ENCODE measurements around the gene BIK.
A peak's percentile ranks its signal among the peaks of the same experiment; 100 is the strongest.

The BIK gene

GRCh38 chr22:43106302-43106701, 4.2 kb upstream of the BIK start:
- DNase-seq: no peak

GRCh38 chr22:43109511-43109910, 1.0 kb upstream of the BIK start:
- no peak for DNase-seq

GRCh38 chr22:43109921-43110443, 568 bp upstream of the BIK start:
- no peak for DNase-seq

- peak; percentile 46 to 59 for DNase-seq
These were observed 525 bp downstream of the BIK start for GRCh38 chr22:43110927-43111623.

DNA sequence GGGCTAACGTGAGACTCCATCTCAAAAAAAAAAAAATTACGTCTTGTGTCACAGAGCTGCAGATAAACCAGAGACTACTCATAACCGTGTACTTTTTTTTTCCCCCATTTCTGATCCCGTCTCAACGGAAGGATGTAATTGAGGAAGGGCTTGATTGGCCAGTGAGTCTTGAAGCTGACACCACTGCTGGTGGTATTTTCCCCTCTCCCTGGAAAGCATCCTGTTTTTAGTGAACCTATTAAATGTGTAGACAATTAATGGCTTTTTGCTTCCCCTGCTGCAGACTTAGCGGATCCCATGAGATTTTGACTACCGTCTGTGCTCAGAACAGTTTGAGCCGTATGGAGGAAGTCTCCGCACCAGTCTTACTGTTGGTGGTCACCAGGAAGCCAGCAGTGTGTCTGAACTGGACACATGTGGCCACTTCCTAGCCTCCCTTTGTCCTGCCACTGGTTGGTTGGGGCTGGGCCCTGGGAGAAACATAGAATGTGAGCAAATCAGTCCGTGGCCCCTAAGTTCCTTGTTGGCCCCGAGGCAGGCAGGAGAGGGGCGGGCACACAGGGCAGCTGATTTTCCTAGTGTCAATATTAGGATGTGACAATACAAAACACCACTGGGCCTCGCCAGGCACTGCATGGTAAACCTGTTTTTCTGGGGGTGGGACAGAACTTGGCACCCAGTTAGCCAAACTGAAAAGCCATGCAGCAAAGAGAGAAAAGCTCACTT, 3.1 kb downstream of the BIK start:
- DNase-seq: no peak

GRCh38 chr22:43114958-43115357, 4.4 kb downstream of the BIK start:
- DNase-seq: no peak

DNA sequence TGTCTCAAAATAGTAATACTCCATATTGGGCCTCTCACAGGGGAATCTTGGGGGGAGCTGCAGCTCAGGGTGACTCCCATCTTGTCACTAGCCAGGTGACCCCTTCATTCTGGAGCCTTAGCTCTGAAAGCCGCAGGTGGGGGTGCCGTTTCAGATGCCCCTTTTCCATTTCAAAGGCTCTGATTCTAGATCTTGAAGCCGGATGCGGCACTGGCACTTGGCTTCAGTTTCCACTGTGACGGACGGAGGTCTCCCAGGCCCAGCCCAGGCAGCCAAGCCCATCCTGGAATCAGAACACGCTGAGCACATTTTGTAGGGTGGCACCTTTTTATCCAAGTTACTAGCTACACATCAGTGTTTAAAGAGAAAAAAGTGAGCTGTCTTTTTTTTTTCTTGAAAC, 6.4 kb downstream of the BIK start:
- no peak for DNase-seq

GRCh38 chr22:43118024-43118849, 7.7 kb downstream of the BIK start:
- DNase-seq: no peak

DNA sequence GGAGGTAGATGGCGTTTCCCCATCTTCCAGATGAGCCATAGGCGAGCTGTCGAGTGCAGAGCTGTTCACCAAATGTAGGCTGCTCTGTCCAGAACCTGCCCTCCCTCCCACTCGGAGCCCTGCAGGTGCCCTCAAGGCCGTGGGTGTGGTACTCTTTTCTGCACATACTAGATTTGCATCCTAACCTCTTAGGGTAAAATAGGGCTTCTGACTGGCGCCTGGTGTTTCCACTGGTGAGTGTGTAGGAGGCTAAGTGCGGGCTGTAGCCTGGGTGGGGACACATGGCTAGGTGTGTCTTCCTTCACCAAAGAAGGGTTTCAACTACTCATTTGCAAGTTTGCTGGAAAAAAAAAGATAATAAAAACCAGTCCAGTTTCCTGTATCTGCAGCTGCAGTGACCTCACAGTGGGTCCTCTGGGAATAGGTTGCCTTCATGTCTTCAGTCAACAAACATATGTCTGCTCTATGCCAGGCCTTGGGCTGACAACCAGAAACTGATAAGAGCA, 8.5 kb downstream of the BIK start:
- no peak for DNase-seq

GRCh38 chr22:43126501-43127165, 16.1 kb downstream of the BIK start:
- DNase-seq: no peak

DNA sequence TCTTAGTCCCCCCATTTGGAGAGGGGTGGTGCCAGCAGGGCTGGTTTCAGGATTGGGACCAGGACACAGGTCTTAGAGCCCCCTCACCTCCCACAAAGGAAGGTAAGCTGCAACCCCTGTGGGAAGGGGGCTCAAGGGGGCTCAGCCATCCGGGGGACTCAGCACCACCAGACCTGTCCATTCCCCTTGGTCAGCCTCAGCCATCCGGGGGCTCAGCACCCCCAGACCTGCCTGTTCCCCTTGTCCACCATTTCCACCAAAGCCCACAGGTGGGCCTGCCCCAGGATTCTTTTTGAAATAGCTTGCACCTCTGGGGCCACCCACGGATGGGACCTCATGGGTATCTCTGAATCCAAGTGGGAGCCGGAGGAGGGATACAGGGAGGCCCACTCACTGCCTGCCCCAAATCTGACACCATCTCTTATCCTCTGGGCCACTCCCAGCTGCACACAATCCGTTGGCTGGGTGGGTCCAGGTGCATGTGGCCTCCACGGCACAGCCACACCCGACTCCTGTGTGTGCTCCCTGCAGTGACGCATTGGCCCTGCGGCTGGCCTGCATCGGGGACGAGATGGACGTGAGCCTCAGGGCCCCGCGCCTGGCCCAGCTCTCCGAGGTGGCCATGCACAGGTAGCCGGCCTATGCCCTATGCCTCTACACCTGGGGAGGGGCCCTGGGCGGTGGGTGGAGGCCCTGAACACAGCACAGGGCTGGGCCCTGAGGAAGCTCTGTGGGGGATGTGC, 16.8 kb downstream of the BIK start:
- DNase-seq: no peak

GRCh38 chr22:43128116-43128515, 17.6 kb downstream of the BIK start:
- DNase-seq: no peak

DNA sequence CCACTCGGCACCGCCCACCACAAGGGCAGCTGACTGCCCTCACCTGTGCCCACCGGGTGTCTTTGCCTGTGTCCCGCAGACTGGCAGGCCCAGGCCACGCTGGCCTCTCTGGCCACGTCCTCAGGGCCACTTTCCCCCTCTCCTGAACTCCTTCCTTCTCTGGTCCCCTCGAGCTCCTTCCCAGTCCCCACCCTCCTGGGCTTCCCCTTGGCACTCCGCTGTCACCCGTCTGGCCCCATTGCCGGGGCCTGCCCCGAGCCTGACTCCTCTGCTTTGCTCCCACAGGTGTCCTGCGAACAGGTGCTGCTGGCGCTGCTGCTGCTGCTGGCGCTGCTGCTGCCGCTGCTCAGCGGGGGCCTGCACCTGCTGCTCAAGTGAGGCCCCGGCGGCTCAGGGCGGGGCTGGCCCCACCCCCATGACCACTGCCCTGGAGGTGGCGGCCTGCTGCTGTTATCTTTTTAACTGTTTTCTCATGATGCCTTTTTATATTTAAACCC, 18.4 kb downstream of the BIK start:
- DNase-seq: no peak

- no peak for DNase-seq
These were observed 19.2 kb downstream of the BIK start for GRCh38 chr22:43129426-43130425.

DNA sequence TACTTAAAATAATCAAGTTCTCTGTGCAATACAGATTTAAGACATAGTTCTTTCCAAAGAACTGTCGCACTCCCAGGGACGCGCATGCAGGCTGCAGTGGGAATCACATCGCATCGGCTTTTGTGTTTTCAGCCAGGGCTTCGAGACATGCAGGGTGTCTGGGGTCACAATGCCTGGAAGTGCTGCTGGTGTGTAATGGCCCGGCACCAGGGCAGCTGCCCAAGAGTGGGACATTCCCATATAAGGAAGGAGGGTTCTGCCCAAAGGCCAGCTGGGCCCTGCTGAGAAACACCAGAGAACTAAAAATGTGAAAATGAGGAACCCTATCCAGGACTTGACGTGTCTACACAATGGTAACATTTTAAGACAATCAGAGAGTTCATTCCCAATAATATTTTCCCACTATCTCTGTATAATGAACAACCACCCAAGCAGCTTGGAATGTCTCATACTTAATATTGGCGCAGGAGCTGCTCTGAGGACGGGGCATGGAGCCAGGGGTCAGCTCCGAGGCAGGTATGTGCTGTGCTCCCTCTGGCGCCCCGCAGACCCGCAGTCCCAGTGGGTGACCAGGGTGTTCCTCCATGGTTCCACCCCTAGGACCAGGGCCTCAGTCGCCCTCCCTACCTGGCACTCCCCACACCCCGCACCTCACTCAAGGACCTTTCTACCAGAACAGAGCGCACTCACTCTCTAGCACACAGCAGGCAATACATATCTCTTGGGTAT, 21.4 kb downstream of the BIK start:
- no peak for DNase-seq

GRCh38 chr22:43133401-43133800, 22.9 kb downstream of the BIK start:
- DNase-seq: no peak

DNA sequence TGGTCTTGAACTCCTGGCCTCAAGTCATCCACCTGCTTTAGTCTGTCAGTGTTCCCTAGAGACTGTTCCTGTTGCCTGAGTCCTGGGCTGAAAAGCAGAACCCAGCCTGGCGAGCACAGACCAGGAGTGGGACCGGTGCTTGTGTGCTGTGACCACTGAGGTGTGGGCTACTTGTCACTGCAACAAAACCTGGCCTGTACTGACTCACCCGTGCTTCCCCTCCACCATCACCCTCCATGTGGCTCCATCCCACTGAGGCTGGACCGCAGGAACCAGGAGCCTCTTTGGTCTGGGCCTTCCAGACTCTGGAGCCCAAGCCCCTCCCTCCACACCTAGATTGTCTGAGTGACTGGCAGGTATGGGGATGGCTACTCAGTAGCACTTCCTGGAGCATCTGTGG, 24.0 kb downstream of the BIK start:
- no peak for DNase-seq

DNA sequence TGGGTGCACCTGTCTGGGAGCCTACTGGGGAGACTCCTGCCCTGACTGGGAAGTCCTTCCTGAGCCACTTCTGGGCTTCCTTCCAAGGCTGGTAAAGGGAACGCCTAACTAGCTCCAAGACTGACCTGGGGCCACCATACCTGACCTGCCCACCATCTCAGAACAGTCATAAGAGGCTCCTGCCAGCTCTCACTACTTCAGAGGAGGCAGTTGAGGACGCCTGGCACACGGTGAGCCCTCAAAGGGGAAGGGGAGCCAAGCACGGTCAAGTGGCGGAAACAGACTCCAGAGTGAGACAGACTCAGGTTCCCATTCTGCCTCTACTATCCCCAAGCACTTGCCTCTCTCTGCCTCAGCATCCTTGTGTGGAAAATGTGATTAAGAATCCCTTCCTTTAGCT, 25.0 kb downstream of the BIK start:
- DNase-seq: no peak

GRCh38 chr22:43136255-43136654, 25.7 kb downstream of the BIK start:
- DNase-seq: peak; percentile 18 to 38

- no peak for DNase-seq
These were observed 26.3 kb downstream of the BIK start for GRCh38 chr22:43136801-43137200.
